K562 (cell line): ENCODE results near the gene SLC44A5. TPM values are rescaled to one million over a fixed set of nuclear protein-coding genes. Genes with fewer than 3 reads are reported as not detected.
A peak's percentile ranks its signal among the peaks of the same experiment; 100 is the strongest.

ENCODE experiments used
- ADNP ChIP-seq: fragments of 200-800 bp; sonication (Bioruptor generic); IDR thresholded peaks from 2 replicates; pipeline ENCODE4 v1.6.1; 2016; ENCODE audit warnings: missing genetic modification characterization, missing compliant biosample characterization
- DPF2 ChIP-seq: fragments of 450-650 bp; IDR thresholded peaks from 2 replicates; pipeline ENCODE4 v1.6.1; 2016
- FOSL1 ChIP-seq: fragments of 200-800 bp; sonication (Bioruptor generic); conservative IDR thresholded peaks from 2 replicates; pipeline ENCODE4 v1.6.1; 2016; ENCODE audit warnings: missing genetic modification characterization, missing compliant biosample characterization
- HDGF ChIP-seq: fragments of 450-650 bp; IDR thresholded peaks from 2 replicates; pipeline ENCODE4 v1.6.1; 2016
- JUND ChIP-seq, 2 experiments: IDR thresholded peaks; 2 replicates in 1 of 2; 3 replicates in 1 of 2; pipeline ENCODE4 v1.6.1; 2011; ENCODE audit warnings: borderline replicate concordance in 2 of 2, low read depth in 2 of 2, low read length in 2 of 2, improper control_type of control experiment in 1 of 2, missing biosample characterization in 1 of 2, missing genetic modification characterization in 1 of 2, missing genetic modification reagents in 1 of 2
- MEF2D ChIP-seq: conservative IDR thresholded peaks from 2 replicates; pipeline ENCODE4 v1.6.1; 2016; ENCODE audit warnings: low read depth, missing genetic modification characterization, missing compliant biosample characterization
- NUFIP1 ChIP-seq: fragments of 450-650 bp; IDR thresholded peaks from 2 replicates; pipeline ENCODE4 v1.6.1; 2018; ENCODE audit not compliant: partially characterized antibody
- PKNOX1 ChIP-seq: fragments of 450-650 bp; IDR thresholded peaks from 2 replicates; pipeline ENCODE4 v1.6.1; 2016
- POLR2AphosphoS5 ChIP-seq: IDR thresholded peaks from 2 replicates; pipeline ENCODE4 v1.6.1; 2011; ENCODE audit warnings: mild to moderate bottlenecking, low read depth, low read length, moderate library complexity; ENCODE audit not compliant: control insufficient read depth, insufficient read depth
- POLR3A ChIP-seq: IDR thresholded peaks from 2 replicates; pipeline ENCODE4 v1.6.1; 2011; ENCODE audit warnings: borderline replicate concordance, mild to moderate bottlenecking, moderate library complexity; ENCODE audit not compliant: insufficient read length, insufficient read depth; ENCODE audit errors: extremely low read depth
- SP2 ChIP-seq: IDR thresholded peaks from 2 replicates; pipeline ENCODE4 v1.6.1; 2011; ENCODE audit warnings: mild to moderate bottlenecking, low read depth, low read length, moderate library complexity; ENCODE audit not compliant: poor library complexity, severe bottlenecking; ENCODE audit errors: extremely low read depth
- YBX1 ChIP-seq: fragments of 450-650 bp; IDR thresholded peaks from 2 replicates; pipeline ENCODE4 v1.7.1; 2016; ENCODE audit warnings: mild to moderate bottlenecking
- ZBTB40 ChIP-seq, 2 experiments: fragments of 450-650 bp in 1 of 2; sonication (generic) in 1 of 2; formaldehyde crosslinking in 1 of 2; IDR thresholded peaks; 2 replicates each; pipeline versions ENCODE4 v1.7.1 to v1.9.0; 2016 to 2022; ENCODE audit warnings: inconsistent platforms in 1 of 2, mild to moderate bottlenecking in 1 of 2, missing genetic modification reagents in 1 of 2
- ZNF41 ChIP-seq: fragments of 250-450 bp; sonication (Bioruptor Pico); conservative IDR thresholded peaks from 2 replicates; pipeline ENCODE4 v1.4.0; 2020; ENCODE audit warnings: mild to moderate bottlenecking
- ZNF586 ChIP-seq: fragments of 450-650 bp; formaldehyde crosslinking; conservative IDR thresholded peaks from 2 replicates; pipeline ENCODE4 v1.4.0; 2020; ENCODE audit warnings: mild to moderate bottlenecking, moderate library complexity
- ZNF644 ChIP-seq: fragments of 200-800 bp; sonication (Bioruptor generic); IDR thresholded peaks from 2 replicates; pipeline ENCODE4 v1.6.1; 2016; ENCODE audit warnings: low read depth, missing genetic modification characterization, missing compliant biosample characterization
- polyA plus RNA-seq, 8 experiments: library from polyadenylated mRNA; depleted of rRNA in 4 of 8; stranded (reverse) in 5 of 8; unstranded in 3 of 8; fragments of >200 nt; fragmentation: Nextera tagmentation in 2 of 8; fragmentation: Illumina TruSeq in 1 of 8; extraction: Ambion mirVana in 2 of 8; extraction: Trizol in 1 of 8; gene quantifications; 2 replicates each; pipeline versions ENCODE4 v1.2.1 to v1.2.3, GENCODE V29; 2011 to 2014; ENCODE audit warnings: inconsistent platforms in 1 of 8, missing spikeins in 1 of 8
- total RNA-seq, 7 experiments: library from RNA; depleted of rRNA in 6 of 7; stranded (reverse); fragments of >200 nt in 6 of 7; fragmentation: Illumina TruSeq in 2 of 7; extraction: Trizol in 2 of 7; gene quantifications; 2 replicates each; pipeline versions ENCODE4 v1.2.1 to v1.2.3, GENCODE V29; 2011 to 2021; ENCODE audit warnings: low replicate concordance in 1 of 7

SLC44A5 gene
- total and polyA plus RNA-seq, 9 of the 15 experiments (the other 6 are each of a cell fraction or from before 2014, with no cell fraction given), result 1.2 to 10.1 (median 3.2) TPM

- TF ChIP-seq ZBTB40 (IDR thresholded peaks at IDR 0.05) (no peak), ZBTB40 (CRISPR knock-in tag; IDR thresholded peaks at IDR 0.05) (no peak), ADNP (tag) (no peak), JUND (IDR thresholded peaks at IDR 0.05; ENCODE audit: borderline replicate concordance, low read depth, low read length) (peak; percentile 64; the same call in 1 of the 2 replicates), JUND (tag; IDR thresholded peaks at IDR 0.05; ENCODE audit: borderline replicate concordance, low read depth, low read length) (peak; percentile 73; the same call in 1 of the 3 replicates), MEF2D (tag) (0 out of 2 replicates have a peak, but pooled peaks have one; percentile 27), DPF2 (peak; percentile 73), POLR2AphosphoS5 (no peak), SP2 (no peak), HDGF (no peak), ZNF644 (no peak), POLR3A (no peak), ZNF41 (no peak), PKNOX1 (peak; percentile 94), NUFIP1 (no peak), FOSL1 (tag) (peak; percentile 48), ZNF586 (CRISPR knock-in tag) (no peak), YBX1 (no peak)
Observed at GRCh38 chr1:75423616-75424015, 187.3 kb downstream of the SLC44A5 start (continued).
